ENCODE results near the gene ADAMTSL4.
A peak's percentile ranks its signal among the peaks of the same experiment; 100 is the strongest.

ADAMTSL4 gene

DNA sequence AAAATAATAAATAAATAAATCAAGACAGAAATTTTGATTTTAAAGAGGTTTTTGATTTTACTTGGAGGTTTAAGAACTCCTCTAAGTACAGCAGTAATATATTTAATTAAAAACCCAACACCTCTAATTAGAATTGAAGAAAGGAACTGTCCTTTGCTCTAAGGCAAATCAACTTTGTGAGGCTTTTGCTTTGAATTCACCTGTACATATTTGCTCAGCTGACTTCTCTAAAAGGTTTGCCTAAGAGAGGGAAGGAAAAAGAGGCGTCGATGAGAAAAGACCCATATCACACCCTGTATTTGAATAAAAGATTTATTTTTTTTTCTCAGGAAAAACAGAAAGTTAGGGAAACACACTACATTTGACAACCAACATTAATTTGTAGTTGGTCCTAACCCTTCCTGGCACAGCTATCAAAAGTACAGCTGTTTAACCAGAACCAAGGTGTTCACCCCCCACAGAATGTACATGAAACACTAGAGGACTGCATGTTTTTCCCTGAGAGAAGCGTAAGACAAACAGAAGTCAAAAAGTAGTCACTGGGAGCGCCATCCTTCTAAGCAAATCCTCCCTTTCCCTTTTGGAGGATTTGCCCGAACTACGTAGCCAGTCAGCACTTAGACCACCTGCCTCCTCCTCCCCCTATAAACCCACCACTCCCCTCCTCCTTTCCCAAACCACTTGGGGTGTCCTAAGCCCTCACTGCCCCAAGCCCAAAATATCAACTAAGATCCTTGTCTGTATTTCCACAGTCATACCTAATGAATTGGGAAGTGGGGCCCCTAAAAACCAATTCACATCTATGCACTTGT lies 25.3 kb downstream of the ADAMTSL4 start:
- H3K9ac ChIP-seq (ENCODE audit: insufficient read length): no peak overlapping the region
- TF ChIP-seq EZH2 (IDR thresholded peaks at IDR 0.05) (no peak), FOXP2 (optimal IDR thresholded peaks at IDR 0.05; ENCODE audit: control extremely low read depth, extremely low read length, insufficient read depth) (no peak), POLR2AphosphoS5 (IDR thresholded peaks at IDR 0.05; ENCODE audit: borderline replicate concordance, low read depth, low read length) (no peak)
- no peaks in the 10 kb centered on the region for H3K9me3 ChIP-seq (ENCODE audit: low read depth, low read length)
- peaks cover 64% of the 10 kb centered on the region for H3K36me3 ChIP-seq (ENCODE audit: insufficient read depth, low read length)
- H3K27ac ChIP-seq: no peak overlapping the region
- no peak overlapping the region for H3K4me3 ChIP-seq
- no peak for DNase-seq (ENCODE audit: low read depth, low spot score)

DNA sequence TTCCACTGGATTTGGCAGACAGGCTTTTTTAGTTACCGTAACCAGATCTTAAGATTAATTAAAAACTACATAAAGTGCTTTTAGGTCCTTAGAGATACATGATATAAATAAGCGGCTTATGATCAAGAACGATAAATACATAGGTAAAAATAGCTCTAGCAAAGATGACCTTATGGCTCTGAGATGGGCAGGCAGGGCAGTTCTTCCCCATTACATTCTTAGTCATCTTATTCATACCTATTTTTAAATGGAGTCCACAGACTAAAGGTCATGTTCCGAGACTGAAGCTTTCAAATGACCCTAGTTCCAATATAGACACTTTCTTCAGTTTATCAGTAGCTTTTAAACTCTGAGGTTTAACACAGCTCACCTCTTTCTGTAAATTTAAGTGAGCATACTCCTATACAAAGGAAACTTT lies 25.9 kb downstream of the ADAMTSL4 start:
- Histone ChIP-seq H3K4me3 (no peak overlapping the region), H3K27ac (peak overlapping the region; percentile 49; the same call in 1 of the 2 replicates), H3K9me3 (ENCODE audit: low read depth, low read length) (no peaks in the 10 kb centered on the region), H3K36me3 (ENCODE audit: insufficient read depth, low read length) (peaks cover 64% of the 10 kb centered on the region), H3K9ac (ENCODE audit: insufficient read length) (no peak overlapping the region)
- no peak for DNase-seq (ENCODE audit: low read depth, low spot score)
- TF ChIP-seq FOXP2 (optimal IDR thresholded peaks at IDR 0.05; ENCODE audit: control extremely low read depth, extremely low read length, insufficient read depth) (no peak), EZH2 (IDR thresholded peaks at IDR 0.05) (no peak), POLR2AphosphoS5 (IDR thresholded peaks at IDR 0.05; ENCODE audit: borderline replicate concordance, low read depth, low read length) (no peak)

DNA sequence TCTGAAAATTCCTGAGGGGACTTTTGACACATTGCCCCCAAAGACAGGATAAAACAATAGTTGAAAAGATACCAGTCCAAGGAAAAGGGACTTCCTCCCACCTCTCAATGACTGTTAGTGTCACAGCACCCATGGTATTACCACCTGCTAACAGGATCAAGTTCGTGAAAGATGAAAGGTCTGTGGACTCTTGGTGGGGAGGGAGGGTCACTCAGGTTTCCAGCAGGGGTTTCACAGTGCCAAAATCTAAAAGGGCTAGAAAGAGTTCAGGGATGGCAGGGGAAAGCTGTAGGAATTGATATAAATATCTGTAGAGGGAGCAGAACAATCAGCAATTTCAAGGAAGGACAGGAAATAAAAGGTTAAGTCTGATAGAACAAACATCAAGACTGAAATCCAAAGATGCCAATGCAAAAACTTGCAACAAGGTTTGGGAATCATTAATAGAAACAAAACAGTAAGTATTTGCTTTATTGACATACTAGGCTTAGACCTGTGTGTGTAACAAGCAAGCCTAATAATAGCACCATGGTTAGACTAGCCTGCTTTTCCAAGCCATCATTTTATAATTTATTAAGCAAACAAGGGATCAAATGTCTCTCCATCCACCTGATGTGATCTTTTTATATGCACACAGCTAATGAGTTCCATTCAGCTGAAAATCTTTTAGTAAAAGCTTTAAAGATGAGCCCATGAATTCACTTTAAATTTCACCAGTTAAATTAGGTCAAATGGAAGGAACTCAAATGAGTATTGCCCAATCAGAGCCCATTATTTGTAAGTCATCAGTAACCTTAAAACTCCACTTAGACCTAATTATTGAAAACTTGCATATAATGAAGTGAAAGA lies 26.5 kb downstream of the ADAMTSL4 start:
- Histone ChIP-seq H3K9ac (ENCODE audit: insufficient read length) (peak overlapping the region; percentile 48), H3K36me3 (ENCODE audit: insufficient read depth, low read length) (peaks cover 64% of the 10 kb centered on the region), H3K4me3 (peak overlapping the region; percentile 89), H3K27ac (peak overlapping the region; percentile 49; the same call in 1 of the 2 replicates), H3K9me3 (ENCODE audit: low read depth, low read length) (no peaks in the 10 kb centered on the region)
- TF ChIP-seq POLR2AphosphoS5 (IDR thresholded peaks at IDR 0.05; ENCODE audit: borderline replicate concordance, low read depth, low read length) (no peak), EZH2 (IDR thresholded peaks at IDR 0.05) (no peak)
- DNase-seq (ENCODE audit: low read depth, low spot score): no peak

DNA sequence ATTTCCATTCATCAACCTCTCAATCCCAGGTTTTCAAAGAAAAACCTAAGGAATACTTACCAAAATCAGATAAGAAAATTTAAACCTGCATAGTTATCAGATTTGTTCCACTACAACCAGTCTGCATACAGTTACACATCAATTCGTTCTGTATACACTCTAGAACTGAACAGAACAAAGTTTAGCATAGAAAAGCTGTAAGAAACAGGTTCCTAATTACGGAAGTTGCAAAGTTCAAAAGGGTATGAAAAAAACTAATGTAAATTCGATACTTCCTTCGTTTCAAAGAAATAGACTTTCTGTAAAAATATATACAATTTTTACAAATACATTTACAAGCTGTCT lies 27.1 kb downstream of the ADAMTSL4 start:
- TF ChIP-seq POLR2AphosphoS5 (IDR thresholded peaks at IDR 0.05; ENCODE audit: borderline replicate concordance, low read depth, low read length) (no peak), EZH2 (IDR thresholded peaks at IDR 0.05) (no peak), FOXP2 (optimal IDR thresholded peaks at IDR 0.05; ENCODE audit: control extremely low read depth, extremely low read length, insufficient read depth) (no peak)
- Histone ChIP-seq H3K4me3 (peak overlapping the region; percentile 89), H3K36me3 (ENCODE audit: insufficient read depth, low read length) (peaks cover 64% of the 10 kb centered on the region), H3K27ac (no peak overlapping the region; the same call in 1 of the 2 replicates), H3K9ac (ENCODE audit: insufficient read length) (peak overlapping the region; percentile 48), H3K9me3 (ENCODE audit: low read depth, low read length) (no peaks in the 10 kb centered on the region)
- DNase-seq (ENCODE audit: low read depth, low spot score): no peak

DNA sequence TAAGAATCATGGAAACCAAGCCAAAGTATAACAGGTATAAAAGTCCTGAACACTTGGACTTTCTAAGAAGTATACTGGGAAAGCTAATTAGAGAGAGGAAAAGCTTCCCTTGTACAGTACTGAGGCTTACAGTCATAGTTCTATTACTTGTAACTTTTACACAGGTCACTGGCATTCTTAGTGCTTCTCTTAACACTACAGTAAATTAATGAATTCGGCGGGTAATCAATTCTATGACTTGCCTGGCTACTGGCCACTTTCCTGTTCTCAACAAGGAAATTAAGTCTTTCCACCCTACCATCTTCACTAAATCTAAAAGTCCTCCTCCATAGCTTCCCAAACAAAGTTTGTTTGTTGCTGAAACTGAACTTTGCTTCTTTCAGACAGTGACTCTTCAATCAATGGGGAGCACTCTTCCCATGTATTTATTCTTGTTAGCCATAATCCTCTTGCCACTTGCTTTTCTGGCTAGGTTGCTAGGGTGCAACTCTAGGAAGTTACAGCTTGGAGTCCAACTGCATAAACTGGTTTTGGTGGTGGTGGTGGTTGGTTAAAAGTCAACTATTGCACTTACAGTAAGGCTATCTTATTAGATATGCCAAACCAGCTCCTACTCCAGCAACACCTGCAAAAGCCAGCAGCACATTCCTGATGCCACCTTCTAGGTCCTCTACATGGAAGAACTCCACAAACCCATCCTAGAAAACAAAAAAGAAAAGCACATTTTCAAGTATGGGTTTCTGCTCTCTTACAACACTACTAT lies 27.8 kb downstream of the ADAMTSL4 start:
- Histone ChIP-seq H3K9me3 (ENCODE audit: low read depth, low read length) (no peaks in the 10 kb centered on the region), H3K36me3 (ENCODE audit: insufficient read depth, low read length) (peaks cover 64% of the 10 kb centered on the region), H3K4me3 (peak overlapping the region; percentile 89), H3K9ac (ENCODE audit: insufficient read length) (peak overlapping the region; percentile 93), H3K27ac (no peak overlapping the region)
- no peak for DNase-seq (ENCODE audit: low read depth, low spot score)
- TF ChIP-seq FOXP2 (optimal IDR thresholded peaks at IDR 0.05; ENCODE audit: control extremely low read depth, extremely low read length, insufficient read depth) (no peak), POLR2AphosphoS5 (IDR thresholded peaks at IDR 0.05; ENCODE audit: borderline replicate concordance, low read depth, low read length) (no peak), EZH2 (IDR thresholded peaks at IDR 0.05) (no peak)

DNA sequence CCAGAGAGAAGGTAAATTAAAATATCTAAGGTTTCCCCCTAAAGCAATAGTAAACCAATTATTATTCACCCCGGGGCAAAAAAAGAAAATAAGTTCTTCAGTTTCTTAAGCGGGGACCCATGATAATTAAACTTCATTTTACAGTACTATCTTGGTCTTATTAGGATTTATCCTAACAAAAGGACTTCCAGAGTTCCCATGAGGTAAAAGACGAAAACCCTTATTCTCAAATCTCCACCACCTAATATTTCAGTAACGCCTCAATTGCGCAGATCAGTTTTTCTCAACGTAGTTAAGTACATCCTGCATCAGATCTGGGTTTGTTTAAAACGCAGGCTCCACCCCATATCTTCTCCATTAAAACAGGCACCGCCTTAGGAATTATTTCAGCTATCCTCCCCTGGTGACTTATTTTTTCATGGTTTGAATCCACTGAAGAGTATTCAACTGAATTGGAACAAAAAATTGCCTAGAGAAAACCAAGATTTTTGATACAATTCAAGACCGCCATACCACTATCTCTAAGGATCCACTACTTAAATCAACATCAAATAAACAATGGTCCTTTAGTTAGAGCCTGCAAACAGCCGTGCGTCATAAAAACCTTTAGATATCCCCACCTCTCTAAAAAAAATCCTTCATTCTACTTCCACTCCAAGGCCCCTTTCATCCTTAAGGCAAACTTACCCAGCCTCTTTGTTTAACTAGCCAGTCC lies 28.5 kb downstream of the ADAMTSL4 start:
- peak overlapping the region; percentile 89 for H3K4me3 ChIP-seq
- peak overlapping the region; percentile 93 for H3K9ac ChIP-seq (ENCODE audit: insufficient read length)
- no peak for DNase-seq (ENCODE audit: low read depth, low spot score)
- TF ChIP-seq POLR2AphosphoS5 (IDR thresholded peaks at IDR 0.05; ENCODE audit: borderline replicate concordance, low read depth, low read length) (no peak; the same call in 1 of the 2 replicates), FOXP2 (optimal IDR thresholded peaks at IDR 0.05; ENCODE audit: control extremely low read depth, extremely low read length, insufficient read depth) (no peak), EZH2 (IDR thresholded peaks at IDR 0.05) (no peak)
- H3K36me3 ChIP-seq (ENCODE audit: insufficient read depth, low read length): peaks cover 59% of the 10 kb centered on the region
- peak overlapping the region; percentile 94 for H3K27ac ChIP-seq
- no peaks in the 10 kb centered on the region for H3K9me3 ChIP-seq (ENCODE audit: low read depth, low read length)

DNA sequence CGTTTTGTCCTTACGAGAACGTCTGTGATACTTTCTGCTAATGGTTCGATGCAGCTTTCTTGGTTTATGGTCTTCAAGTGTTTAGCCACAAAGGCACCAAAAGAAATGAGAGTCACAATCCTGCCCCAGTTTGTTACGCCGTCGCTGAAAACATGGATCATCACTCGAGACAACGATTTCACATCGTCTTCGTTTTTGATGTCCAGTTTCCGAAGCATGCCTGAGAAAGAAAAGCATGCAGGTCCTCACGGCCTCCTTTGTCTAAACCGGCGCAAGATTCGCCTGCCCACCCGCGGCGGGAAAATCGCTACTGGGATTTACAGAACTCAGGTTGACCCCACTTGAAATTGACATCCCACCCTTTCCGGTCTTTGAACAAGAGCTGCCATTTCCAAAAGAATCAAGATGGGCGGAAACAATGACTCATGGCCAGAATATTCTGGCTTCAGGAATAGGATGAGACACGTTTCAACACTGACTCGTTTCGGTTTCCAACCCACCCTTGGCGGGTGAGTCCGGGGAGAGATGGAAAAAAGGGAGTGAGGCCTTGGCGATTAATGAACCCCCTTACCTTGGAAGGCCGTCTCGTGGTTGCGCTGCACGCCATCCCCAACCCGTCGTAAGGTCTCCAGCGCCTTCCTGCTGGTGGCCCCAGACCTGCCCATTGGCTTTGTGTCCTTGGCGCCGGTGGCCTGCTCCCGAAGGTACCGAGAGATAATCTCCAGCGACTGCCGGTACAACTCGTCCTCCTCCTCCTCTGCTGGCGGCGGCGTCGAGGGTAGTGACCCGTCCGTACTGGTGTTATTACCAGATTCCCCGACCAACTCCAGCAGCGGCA lies 29.3 kb downstream of the ADAMTSL4 start:
- no peak for DNase-seq (ENCODE audit: low read depth, low spot score)

More for the DNA sequence above, 29.3 kb downstream of the ADAMTSL4 start:
- peak overlapping the region; percentile 94 for H3K27ac ChIP-seq
- TF ChIP-seq EZH2 (IDR thresholded peaks at IDR 0.05) (no peak), FOXP2 (optimal IDR thresholded peaks at IDR 0.05; ENCODE audit: control extremely low read depth, extremely low read length, insufficient read depth) (no peak), POLR2AphosphoS5 (IDR thresholded peaks at IDR 0.05; ENCODE audit: borderline replicate concordance, low read depth, low read length) (peak; percentile 42; the same call in 1 of the 2 replicates)
- peaks cover 51% of the 10 kb centered on the region for H3K36me3 ChIP-seq (ENCODE audit: insufficient read depth, low read length)
- no peaks in the 10 kb centered on the region for H3K9me3 ChIP-seq (ENCODE audit: low read depth, low read length)
- H3K4me3 ChIP-seq: peak overlapping the region; percentile 89
- H3K9ac ChIP-seq (ENCODE audit: insufficient read length): peak overlapping the region; percentile 93

Measured in SK-N-MC (cell line).